ENCODE data around the gene PISD.

PISD gene

DNA sequence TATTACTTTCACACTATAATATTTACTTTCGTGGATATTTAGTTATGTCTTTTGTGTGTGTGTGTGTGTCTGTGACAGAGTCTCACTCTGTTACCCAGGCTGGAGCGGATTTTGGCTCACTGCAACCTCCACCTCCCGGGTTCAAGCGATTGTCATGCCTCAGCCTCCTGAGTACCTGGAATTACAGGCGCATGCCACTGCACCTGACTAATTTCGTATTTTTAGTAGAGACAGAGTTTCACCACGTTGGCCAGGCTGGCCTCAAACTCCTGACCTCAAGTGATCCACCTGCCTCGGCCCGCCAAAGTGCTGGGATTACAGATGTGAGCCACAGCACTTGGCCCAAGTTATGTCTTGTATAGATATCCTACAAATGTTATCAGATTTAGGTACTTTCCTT lies 9.9 kb downstream of the PISD start:
- DNase-seq: no peak

GRCh38 chr22:31651664-31652063 lies 10.4 kb downstream of the PISD start:
- DNase-seq: no peak

DNA sequence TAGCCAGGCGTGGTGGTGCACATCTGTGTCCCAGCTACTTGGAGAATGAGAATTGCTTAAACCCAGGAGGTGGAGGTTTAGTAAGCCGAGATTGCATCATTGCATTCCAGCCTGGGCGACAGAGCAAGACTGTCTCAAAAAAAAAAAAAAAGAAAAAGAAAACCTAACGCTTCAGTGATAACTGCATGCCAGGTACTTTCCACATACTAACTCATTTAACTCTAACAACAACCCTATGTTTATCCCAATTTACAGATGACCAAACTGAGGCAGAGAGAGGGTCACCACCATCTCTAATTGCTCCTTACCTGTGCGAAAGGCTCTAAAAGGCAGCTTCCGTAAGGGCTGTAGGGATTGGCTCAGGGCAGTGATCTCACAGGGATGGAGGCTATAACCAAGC lies 11.6 kb downstream of the PISD start:
- DNase-seq: no peak

- DNase-seq: no peak
Measured at GRCh38 chr22:31647523-31648320, 14.3 kb downstream of the PISD start.

DNA sequence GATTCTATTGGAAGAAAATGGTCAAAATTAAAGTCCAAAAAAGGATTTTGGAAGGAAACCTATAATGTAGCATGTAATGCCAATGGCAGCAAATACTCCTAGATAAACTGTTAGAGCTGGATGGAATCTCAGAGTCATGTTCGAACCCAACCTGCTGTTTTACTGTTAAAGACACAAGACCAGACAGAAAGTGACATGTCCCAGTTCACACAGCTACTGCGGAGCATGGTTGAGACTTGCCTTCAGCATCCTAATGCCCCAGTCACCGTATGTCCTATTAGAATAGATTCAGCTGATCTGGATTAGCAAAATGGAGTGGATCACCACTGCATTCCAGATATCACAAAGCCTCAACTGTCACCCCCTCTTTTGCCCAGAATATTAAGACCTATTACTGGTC lies 14.9 kb downstream of the PISD start:
- no peak for DNase-seq

DNA sequence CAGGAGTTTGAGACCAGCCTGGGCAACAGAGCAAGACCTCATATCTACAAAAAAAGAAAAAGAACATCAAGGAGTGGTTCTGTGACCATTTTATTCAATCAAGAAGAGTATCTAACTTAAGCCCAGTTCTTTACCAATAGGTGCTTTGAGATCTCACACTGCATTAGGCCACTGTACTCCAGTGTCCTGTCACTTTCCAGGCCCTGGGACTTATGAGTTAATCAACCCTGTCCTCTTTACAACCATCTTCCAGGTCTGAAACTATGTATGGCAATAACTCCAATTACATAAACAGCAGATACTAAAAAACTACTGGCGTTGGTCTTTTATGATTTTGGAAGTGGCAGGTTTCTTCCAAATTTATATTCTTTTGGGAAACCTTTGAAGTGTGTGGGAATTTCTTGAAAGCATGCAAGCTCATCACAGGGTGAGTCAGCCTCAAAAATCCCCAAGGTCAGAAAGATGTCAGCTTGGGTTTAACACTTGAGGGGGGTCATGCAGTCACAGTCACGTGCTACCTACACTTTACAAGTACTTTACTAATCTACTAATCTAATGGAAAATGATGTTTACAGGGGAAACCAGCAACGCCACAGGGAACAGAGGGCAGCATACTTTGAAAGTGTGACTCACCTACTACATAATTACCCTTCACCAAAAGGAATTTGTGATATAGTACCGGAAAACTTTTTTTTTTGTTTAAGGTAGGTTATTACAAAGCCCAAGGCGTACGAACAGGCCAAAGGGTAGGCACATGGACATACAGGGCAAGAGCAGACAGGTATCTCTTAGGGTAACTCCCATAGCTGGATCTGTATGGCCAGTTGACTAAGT lies 15.6 kb downstream of the PISD start:
- no peak for DNase-seq

GRCh38 chr22:31639436-31640039 lies 22.5 kb downstream of the PISD start:
- DNase-seq: no peak

DNA sequence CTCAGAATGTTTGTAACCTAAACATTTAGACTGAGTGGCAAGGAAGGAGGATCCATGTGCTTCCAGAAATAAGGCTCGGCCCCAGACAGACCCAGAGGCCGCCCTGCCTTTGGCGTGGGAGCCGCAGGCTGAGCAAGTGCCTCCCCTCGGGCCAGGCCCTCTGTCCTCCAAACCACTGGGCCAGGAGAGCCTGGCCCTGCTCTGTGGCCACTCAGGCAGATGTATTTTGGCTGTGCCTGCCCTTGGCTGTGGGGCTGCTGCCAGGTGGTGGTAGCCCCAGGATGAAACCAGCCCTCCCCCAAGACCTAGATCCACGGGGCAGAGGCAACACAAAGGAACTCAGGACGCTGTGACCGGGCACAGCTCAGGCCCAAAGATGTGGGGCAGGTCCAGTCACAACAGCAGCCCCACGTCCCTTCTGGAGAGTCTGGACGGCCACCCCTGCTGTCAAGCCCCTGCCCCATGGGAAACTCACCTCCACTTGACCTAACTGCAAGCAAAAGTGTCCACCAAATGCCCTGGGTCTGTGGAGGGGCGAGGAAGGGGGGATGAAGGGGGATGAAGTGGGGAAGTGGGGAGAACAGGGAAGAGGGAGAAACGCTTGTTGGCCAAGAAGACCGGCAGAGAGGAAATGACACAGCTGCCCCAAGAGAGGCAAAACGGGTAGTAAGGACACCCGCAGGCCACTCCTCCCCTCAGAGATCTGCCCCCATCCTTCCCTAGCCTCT lies 24.0 kb downstream of the PISD start:
- no peak for DNase-seq

DNA sequence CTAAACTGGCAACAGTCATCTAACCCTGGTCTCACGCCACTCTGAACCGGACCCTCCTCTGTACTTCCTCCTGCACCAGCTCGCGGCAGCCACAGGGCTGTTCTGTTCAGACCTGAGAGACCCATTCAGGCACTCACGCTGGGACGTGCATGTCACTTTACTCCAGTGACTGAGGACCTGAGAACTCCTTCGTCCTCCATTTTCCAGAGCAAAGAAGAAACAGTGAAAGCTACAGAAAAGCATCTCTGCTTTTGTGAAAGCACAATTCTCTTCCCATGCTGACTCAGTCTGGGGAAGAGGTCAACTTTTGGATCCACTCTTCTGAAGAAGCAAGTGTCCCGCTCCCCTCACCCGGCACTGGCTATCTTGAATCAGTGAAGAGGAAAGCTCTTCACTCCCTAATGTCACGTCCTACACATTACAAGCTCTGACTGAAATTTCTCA lies 24.5 kb downstream of the PISD start:
- no peak for DNase-seq

- no peak for DNase-seq
Measured at GRCh38 chr22:31635638-31636306, 26.2 kb downstream of the PISD start.

GRCh38 chr22:31631436-31631835 lies 30.6 kb downstream of the PISD start:
- DNase-seq: no peak

DNA sequence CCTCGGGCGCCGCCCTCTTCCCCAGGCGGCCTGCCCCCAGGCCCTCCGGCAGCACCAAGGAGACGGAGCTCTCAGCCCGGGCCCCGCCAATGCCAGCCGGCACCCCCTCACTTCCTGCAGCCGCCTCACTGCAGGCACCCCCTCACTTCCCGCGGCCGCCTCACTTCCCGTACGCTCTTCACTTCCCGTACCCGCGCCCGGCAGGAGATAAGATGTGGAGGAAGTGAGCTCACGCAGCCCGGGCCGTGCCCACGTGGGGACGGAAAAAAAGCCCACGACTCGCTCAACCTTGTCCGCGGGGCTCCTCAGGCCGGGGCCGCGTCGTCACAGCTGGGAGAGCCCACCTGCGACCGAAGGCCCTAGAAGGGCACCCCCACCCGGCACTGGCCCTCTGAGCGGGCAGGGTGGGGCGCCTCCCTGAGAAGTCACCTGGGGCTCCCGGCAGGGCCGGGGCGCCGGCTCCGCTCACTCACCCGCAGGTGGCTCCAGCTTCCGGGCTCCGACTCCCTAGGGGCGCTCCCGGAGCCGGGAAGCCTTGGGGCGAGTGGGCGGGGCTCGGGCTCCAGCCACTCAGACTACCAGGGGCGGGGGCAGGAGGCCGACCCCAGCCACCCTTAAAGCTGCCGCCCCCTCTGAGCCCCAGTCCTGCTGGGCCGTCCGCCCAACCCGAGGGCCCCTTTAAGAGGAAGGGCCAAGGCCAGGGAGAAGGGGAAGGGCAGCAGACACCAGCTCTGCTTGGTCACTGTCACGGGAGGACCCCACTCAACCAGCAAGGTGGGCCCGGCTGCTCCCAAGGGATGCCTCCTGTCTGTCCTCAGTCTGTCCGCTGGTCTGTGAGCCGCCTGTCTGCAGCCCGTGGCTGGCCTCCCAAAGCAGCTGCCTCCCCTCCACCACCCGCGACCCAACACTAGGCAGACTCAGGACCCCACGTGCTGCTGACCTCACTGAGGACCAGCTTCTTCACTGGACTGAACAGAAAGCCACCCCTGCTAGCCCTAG lies 31.4 kb downstream of the PISD start:
- DNase-seq: peak; percentile 69

DNA sequence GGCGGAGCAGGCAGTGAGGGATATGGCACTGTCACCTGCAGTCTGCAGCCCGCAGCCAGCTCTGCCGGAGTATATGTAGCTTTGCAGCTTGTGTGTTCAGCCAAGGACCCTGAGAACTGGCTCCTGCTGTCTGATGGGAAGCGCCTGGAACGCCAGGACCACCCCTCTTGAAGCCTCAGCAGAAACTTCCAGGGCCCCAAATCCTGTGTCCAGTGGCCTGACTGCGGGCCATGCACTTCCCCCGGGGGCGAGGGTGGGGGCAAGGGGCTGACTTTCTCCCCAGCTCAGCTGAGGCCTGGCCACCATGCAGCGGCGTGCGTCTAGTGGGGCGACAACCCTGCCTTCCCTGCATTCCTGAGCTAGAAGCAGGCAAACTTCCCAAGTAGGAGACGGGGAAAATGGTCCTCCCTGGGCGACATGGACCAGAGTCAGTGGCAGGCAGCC lies 32.3 kb downstream of the PISD start:
- no peak for DNase-seq

- no peak for DNase-seq
Measured at GRCh38 chr22:31628969-31629708, 32.9 kb downstream of the PISD start.

GRCh38 chr22:31628362-31628761 lies 33.7 kb downstream of the PISD start:
- no peak for DNase-seq

- DNase-seq: no peak
Measured at GRCh38 chr22:31627223-31627731, 34.7 kb downstream of the PISD start.

DNA sequence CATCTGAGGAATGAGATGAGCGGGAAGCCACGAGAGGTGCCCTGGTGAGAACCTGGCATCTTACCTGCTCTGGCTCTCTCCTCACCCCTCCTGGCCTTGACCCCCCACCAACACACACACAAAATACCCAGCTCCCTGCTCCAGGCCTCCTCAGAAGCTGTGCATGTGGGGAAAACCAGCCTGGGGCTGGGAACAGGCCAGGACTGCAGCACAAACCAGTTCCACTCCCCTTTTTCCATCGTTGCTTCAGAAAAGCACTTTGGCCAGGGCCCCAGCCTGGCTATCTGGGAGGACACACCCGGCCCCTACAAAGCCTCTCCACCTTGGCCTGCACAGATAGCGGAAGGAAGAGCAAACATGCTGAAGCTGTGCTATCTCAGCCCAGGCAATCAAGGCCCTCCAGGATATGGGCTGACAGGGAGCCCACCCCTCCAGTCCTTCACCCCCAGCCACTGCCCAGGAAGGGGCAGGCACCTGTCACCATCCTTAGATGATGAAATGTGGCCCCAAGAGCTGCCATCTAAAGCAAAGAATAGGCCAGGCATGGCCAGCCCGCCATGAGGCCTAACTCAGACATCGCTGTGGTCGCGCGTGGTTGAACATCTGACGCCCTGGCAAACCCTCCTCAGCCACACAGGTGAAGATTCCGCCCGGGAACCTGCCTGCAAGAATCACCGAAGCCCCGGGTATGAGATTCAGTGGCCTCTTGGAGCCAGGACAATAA lies 35.4 kb downstream of the PISD start:
- no peak for DNase-seq

- no peak for DNase-seq
Measured at GRCh38 chr22:31625661-31626426, 36.2 kb downstream of the PISD start.

- no peak for DNase-seq
Measured at GRCh38 chr22:31625257-31625640, 36.8 kb downstream of the PISD start.

Measured in NCI-H526 treated with DMSO at 0.1 percent for 48 hours (cell line).